SK-N-SH (cell line): Measurements from ENCODE around the gene ART4. TPM values are rescaled to one million over a fixed set of nuclear protein-coding genes. Genes with fewer than 3 reads are reported as not detected.

ENCODE experiments used
- CTCF ChIA-PET: fragments of 300-600, 350-600 bp; formaldehyde crosslinking; extraction: SDS; loops from one replicate; lab custom pipeline; 2021; lab: Yijun Ruan, JAX
- POLR2A ChIA-PET: fragments of 350-600 bp; sonication (Branson Sonifier 250); formaldehyde crosslinking; extraction: SDS; loops from one replicate; lab custom pipeline; 2020; ENCODE audit warnings: antibody characterized with exemption, inconsistent platforms; lab: Yijun Ruan, JAX
- DNase-seq: peaks from one replicate; pipeline ENCODE4 v3.0.0; 2012
- H2AFZ ChIP-seq: fragments of 200-600 bp; sonication (generic); 2 replicates; pipeline ENCODE4 v1.8.1; 2016; ENCODE audit warnings: antibody characterized with exemption, mild to moderate bottlenecking, low read depth
- H3F3A ChIP-seq: fragments of 200-600 bp; sonication (generic); replicated peaks from 2 replicates; pipeline ENCODE3; 2016; ENCODE audit warnings: antibody characterized with exemption, mild to moderate bottlenecking; ENCODE audit not compliant: insufficient read depth
- H3K27ac ChIP-seq, 2 experiments: fragments of 200-500 bp in 1 of 2; fragments of 200-600 bp in 1 of 2; sonication (Bioruptor generic) in 1 of 2; sonication (generic), shearing (Covaris generic) in 1 of 2; 2 replicates each; pipeline versions ENCODE4 v1.5.1 to v1.6.1; 2014 to 2016; ENCODE audit warnings: low read depth in 2 of 2, inconsistent platforms in 1 of 2, low read length in 1 of 2, mild to moderate bottlenecking in 1 of 2, mixed read lengths in 1 of 2
- H3K27me3 ChIP-seq: fragments of 200-600 bp; sonication (generic), shearing (Covaris generic); 2 replicates; pipeline ENCODE4 v1.6.1; 2016; ENCODE audit warnings: mixed run types; ENCODE audit not compliant: insufficient read depth
- H3K36me3 ChIP-seq, 2 experiments: fragments of 200-500 bp in 1 of 2; fragments of 200-600 bp in 1 of 2; sonication (Bioruptor generic) in 1 of 2; sonication (generic) in 1 of 2; replicated peaks in 1 of 2; 2 replicates each; pipeline versions ENCODE3 to v1.5.1; 2014 to 2016; ENCODE audit warnings: low read length in 1 of 2, mild to moderate bottlenecking in 1 of 2; ENCODE audit not compliant: insufficient read depth in 2 of 2, control insufficient read depth in 1 of 2
- H3K4me1 ChIP-seq, 2 experiments: fragments of 200-500 bp in 1 of 2; fragments of 200-600 bp in 1 of 2; sonication (Bioruptor generic) in 1 of 2; sonication (generic), shearing (Covaris generic) in 1 of 2; 2 replicates each; pipeline versions ENCODE4 v1.5.1 to v1.6.1; 2014 to 2016; ENCODE audit warnings: low read depth in 1 of 2, low read length in 1 of 2, mixed run types in 1 of 2; ENCODE audit not compliant: insufficient read depth in 2 of 2, control insufficient read depth in 1 of 2
- H3K4me2 ChIP-seq: fragments of 200-600 bp; sonication (generic), shearing (Covaris generic); 2 replicates; pipeline ENCODE4 v1.6.1; 2017; ENCODE audit warnings: mixed run types
- H3K4me3 ChIP-seq, 2 experiments: fragments of 200-500 bp in 1 of 2; fragments of 200-600 bp in 1 of 2; sonication (Bioruptor generic) in 1 of 2; sonication (generic), shearing (Covaris generic) in 1 of 2; 2 replicates each; pipeline versions ENCODE4 v1.5.1 to v1.8.1; 2014 to 2016; ENCODE audit warnings: low read depth in 2 of 2, inconsistent platforms in 1 of 2, low read length in 1 of 2, mild to moderate bottlenecking in 1 of 2, mixed read lengths in 1 of 2, moderate library complexity in 1 of 2
- H3K79me2 ChIP-seq: fragments of 200-600 bp; sonication (generic); 2 replicates; pipeline ENCODE4 v1.8.1; 2017; ENCODE audit warnings: mild to moderate bottlenecking; ENCODE audit not compliant: insufficient read depth
- H3K9ac ChIP-seq: fragments of 200-600 bp; sonication (generic); 2 replicates; pipeline ENCODE4 v1.6.1; 2017; ENCODE audit warnings: mixed run types
- H3K9me2 ChIP-seq: fragments of 200-600 bp; sonication (generic); 2 replicates; pipeline ENCODE4 v1.6.1; 2017; ENCODE audit warnings: mixed run types
- H3K9me3 ChIP-seq: fragments of 200-600 bp; sonication (generic); 2 replicates; pipeline ENCODE4 v1.6.1; 2017; ENCODE audit warnings: mixed run types, mild to moderate bottlenecking, moderate library complexity
- H4K20me1 ChIP-seq: fragments of 200-600 bp; sonication (generic); 2 replicates; pipeline ENCODE4 v1.6.1; 2017; ENCODE audit warnings: mild to moderate bottlenecking, mixed run types; ENCODE audit not compliant: insufficient read depth
- CTCF ChIP-seq: fragments of 200-600 bp; sonication (generic); IDR thresholded peaks from 2 replicates; pipeline ENCODE4 v1.6.1; 2017; ENCODE audit warnings: antibody characterized with exemption, mild to moderate bottlenecking, moderate library complexity
- ELF1 ChIP-seq: IDR thresholded peaks from 2 replicates; pipeline ENCODE4 v1.4.0; 2012
- EZH2phosphoT487 ChIP-seq: fragments of 200-600 bp; sonication (generic); IDR thresholded peaks from 2 replicates; pipeline ENCODE4 v1.6.1; 2017; ENCODE audit warnings: low read depth, mixed run types, mild to moderate bottlenecking, antibody characterized with exemption, moderate library complexity, borderline replicate concordance
- JUND ChIP-seq: IDR thresholded peaks from 2 replicates; pipeline ENCODE4 v1.4.0; 2012
- NRF1 ChIP-seq: IDR thresholded peaks from 2 replicates; pipeline ENCODE4 v1.6.1; 2012; ENCODE audit warnings: low read depth, mild to moderate bottlenecking, low read length
- POLR2AphosphoS5 ChIP-seq: IDR thresholded peaks from 2 replicates; pipeline ENCODE4 v1.6.1; 2012; ENCODE audit warnings: low read depth, low read length
- RCOR1 ChIP-seq: fragments of 150-350 bp; IDR thresholded peaks from 2 replicates; pipeline ENCODE4 v1.6.1; 2017; ENCODE audit warnings: antibody characterized with exemption, low read length
- TCF12 ChIP-seq: IDR thresholded peaks from 2 replicates; pipeline ENCODE4 v1.4.0; 2012
- TEAD4 ChIP-seq: IDR thresholded peaks from 2 replicates; pipeline ENCODE4 v1.4.0; 2012; ENCODE audit warnings: mild to moderate bottlenecking, borderline replicate concordance; ENCODE audit not compliant: insufficient read depth
- ZBTB33 ChIP-seq: IDR thresholded peaks from 2 replicates; pipeline ENCODE4 v1.4.0; 2012; ENCODE audit warnings: low read depth, borderline replicate concordance
- WGBS: methylation state at CpG from one replicate; pipeline ENCODE4 v1.1.6; 2017; ENCODE audit warnings: low lambda C conversion rate; 5-methylcytosine and 5-hydroxymethylcytosine counted together
- polyA plus RNA-seq, 3 experiments: library from polyadenylated mRNA; depleted of rRNA; stranded (reverse); fragments of >200 nt; gene quantifications; 2 replicates each; pipeline ENCODE4 v1.2.3, GENCODE V29; 2012
- TF ChIP-seq, protein P1 (sequence below): IDR thresholded peaks from 2 replicates; pipeline ENCODE4; 2012

ART4 gene
- polyA plus RNA-seq, 1 of the 3 experiments (the other 2 are of a cell fraction) = not detected

- Histone ChIP-seq H3K4me1 (no peaks in the 10 kb centered on the region), H4K20me1 (no peaks in the 10 kb centered on the region), H3K27me3 (no peaks in the 10 kb centered on the region), H3K9me3 (no peaks in the 10 kb centered on the region), H3K27ac (no peak overlapping the region), H3K4me2 (no peak overlapping the region), H3F3A (no peaks in the 10 kb centered on the region), H2AFZ (no peak overlapping the region), H3K9me2 (no peaks in the 10 kb centered on the region), H3K79me2 (no peaks in the 10 kb centered on the region), H3K4me3 (no peak overlapping the region), H3K36me3 (no peaks in the 10 kb centered on the region), H3K9ac (no peak overlapping the region)
- ChIA-PET POLR2A (no interaction called here), CTCF (no interaction called here)
- no peak for DNase-seq
- WGBS = 36% methylated on average over 3 of the region's 3 CpGs
- no peak for TF ChIP-seq JUND
- TF ChIP-seq, protein P1, sequence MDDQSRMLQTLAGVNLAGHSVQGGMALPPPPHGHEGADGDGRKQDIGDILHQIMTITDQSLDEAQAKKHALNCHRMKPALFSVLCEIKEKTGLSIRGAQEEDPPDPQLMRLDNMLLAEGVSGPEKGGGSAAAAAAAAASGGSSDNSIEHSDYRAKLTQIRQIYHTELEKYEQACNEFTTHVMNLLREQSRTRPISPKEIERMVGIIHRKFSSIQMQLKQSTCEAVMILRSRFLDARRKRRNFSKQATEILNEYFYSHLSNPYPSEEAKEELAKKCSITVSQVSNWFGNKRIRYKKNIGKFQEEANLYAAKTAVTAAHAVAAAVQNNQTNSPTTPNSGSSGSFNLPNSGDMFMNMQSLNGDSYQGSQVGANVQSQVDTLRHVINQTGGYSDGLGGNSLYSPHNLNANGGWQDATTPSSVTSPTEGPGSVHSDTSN = 0 out of 2 replicates have a peak, but pooled peaks have one; percentile 9
- peak; percentile 55 for TF ChIP-seq TCF12
- TF ChIP-seq RCOR1 = no peak
- TF ChIP-seq POLR2AphosphoS5 = no peak
Observed at GRCh38 chr12:14874882-14875281, 31.6 kb upstream of the ART4 start.

DNA sequence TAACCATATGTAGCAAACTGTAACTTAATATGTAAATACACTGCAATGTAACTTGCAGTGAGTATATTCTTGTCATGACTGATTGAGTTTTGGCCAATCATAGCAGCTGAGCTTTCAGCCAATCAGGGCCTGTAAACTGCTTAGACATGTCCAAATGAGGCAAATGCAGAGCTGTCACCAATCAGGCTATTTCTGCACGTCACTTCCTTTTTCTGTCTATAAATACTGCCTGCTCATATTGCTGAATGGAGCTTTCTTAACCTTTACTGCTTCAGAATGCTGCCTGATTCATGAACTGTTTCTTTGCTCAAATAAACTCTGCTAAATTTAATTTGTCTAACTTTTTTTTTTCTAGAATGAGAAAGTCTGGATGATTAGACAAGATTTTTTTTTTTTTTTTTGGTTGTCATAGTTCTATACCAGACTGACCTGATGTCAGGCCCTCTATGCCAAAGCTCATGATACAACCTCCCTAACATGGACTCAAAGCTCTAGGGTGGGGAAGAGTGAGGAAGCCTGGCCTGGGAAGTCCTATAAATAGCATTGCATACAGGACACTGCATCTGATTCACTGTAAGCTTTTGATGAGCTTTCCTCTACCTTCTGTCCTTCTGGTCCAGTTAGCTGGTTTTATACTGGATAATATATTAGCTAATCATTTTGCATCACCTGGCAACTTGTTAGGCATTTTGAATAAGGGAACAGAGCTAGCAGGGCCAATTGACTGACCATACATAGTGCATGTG is 30.3 kb upstream of the ART4 start:
- Histone ChIP-seq H3K4me1 (no peaks in the 10 kb centered on the region; a peak in 1 of 4 replicates), H3K27me3 (no peaks in the 10 kb centered on the region), H3K9me3 (no peaks in the 10 kb centered on the region), H3K9ac (no peak overlapping the region), H3K9me2 (no peaks in the 10 kb centered on the region), H3K79me2 (no peaks in the 10 kb centered on the region), H3K4me3 (no peak overlapping the region), H3F3A (no peaks in the 10 kb centered on the region), H3K36me3 (no peaks in the 10 kb centered on the region), H2AFZ (no peak overlapping the region), H4K20me1 (no peaks in the 10 kb centered on the region), H3K27ac (no peak overlapping the region), H3K4me2 (no peak overlapping the region)
- 78% methylated on average over 1 of the region's 1 CpG for WGBS
- no peak for DNase-seq
- ChIA-PET POLR2A (no interaction called here), CTCF (interaction anchor here (1.0 to 1.3 kb wide), 2 partner anchors 14 to 122 kb away, joined by 3 read pairs; no protein-coding TSS in a partner anchor)
- TF ChIP-seq ZBTB33 = no peak
- TF ChIP-seq TEAD4 = no peak
- no peak for TF ChIP-seq CTCF
- TF ChIP-seq EZH2phosphoT487 = no peak
- TF ChIP-seq NRF1 = no peak
- no peak for TF ChIP-seq ELF1
